ENCODE measurements around the gene DUSP8.
A peak's percentile ranks its signal among the peaks of the same experiment; 100 is the strongest.
"Not testable (repeated sequence)": the region's sequence is repeated elsewhere in the genome, so short reads cannot be mapped to it uniquely, and the experiment has no call there.

Gene DUSP8

GRCh38 chr11:1589191-1589963 is 17.3 kb upstream of the DUSP8 start:
- not testable (repeated sequence) for DNase-seq

DNA sequence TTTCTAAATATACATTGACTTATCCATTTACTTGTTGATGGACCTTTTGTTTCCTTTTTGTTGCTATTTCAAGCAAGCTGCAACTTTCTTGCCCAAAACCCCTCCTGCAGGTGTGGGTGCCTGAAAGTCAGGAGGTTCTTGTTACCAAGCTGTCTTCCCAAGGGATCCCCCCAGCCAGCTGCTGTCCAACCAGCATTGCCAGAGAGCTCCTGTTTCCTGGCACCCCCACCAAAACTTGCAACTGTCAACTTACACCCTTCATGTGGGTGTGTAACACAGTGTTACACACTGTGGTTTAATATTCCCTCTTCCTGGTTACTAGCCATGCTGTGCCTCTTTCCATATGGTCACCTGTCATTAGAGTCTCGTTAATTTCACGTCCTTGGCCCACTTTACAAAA is 14.6 kb upstream of the DUSP8 start:
- no peak for DNase-seq

DNA sequence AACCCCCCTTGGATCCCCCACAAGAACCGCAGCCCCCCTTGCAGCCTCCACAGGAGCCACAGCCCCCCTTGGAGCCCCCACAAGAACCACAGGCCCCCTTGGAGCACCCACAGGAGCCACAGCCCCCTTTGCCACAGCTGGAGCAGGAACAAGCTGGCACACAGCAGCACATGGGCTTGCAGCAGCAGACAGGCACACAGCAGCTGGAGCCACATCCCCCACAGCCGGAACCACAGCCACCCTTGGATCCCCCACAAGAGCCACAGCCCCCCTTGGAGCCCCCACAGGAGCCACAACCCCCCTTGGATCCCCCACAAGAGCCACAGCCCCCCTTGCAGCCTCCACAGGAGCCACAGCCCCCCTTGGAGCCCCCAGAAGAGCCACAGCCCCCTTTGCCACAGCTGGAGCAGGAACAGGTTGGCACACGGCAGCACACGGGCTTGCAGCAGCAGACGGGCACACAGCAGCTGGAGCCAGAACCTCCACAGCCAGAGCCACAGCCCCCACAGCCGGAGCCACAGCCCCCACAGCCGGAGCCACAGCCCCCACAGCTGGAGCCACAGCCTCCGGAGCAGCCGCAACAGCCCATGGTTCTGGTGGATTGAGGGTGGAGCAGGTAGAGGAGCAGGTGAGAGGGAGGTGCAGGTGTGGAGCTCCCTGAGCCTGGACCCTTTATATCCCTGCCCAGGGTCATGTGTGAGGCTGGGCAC is 12.7 kb upstream of the DUSP8 start, which contains the start of gene KRTAP5-1:
TSS of gene KRTAP5-1 (minus strand) at position 623 of the 710 bp plus-strand sequence. CDS start at position 589, 34 bp downstream.
- not testable (repeated sequence) for DNase-seq

DNA sequence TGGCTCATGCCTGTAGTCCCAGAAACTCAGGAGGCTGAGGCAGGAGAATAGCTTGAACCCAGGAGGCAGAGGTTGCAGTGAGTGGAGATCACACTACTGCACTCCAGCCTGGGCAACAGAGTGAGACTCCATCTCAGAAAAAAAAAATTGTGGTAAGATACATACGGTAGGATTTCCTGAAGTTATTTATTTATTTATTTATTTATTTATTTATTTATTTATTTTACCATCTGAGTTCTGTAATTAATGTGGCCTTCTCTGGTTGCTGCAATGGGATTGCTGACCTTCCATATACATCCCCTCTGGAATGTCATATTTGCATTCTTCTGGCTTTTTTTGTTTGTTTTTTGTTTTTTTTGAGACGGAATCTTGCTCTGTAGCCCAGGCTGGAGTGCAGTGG is 10.8 kb upstream of the DUSP8 start:
- DNase-seq = not testable (repeated sequence)

DNA sequence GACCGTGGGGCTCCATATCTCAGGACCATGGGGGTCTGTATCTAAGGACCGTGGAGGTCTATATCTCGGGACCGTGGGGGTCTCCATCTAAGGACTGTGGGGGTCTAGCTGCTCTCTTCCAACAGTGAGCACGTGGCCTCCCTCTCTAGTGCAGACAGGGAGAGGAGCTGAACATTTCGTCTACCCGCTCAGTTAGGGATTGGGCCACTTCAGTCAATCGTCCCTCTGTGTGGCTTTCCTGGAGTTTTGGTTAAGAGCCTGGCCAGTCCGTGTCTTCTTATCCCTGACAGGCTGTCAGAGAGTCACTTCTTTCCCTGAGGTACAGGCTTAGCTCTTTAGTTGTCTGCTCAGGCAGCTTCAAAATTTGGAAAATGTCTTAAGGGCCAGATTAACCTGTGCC is 9.9 kb upstream of the DUSP8 start:
- DNase-seq = no peak

DNA sequence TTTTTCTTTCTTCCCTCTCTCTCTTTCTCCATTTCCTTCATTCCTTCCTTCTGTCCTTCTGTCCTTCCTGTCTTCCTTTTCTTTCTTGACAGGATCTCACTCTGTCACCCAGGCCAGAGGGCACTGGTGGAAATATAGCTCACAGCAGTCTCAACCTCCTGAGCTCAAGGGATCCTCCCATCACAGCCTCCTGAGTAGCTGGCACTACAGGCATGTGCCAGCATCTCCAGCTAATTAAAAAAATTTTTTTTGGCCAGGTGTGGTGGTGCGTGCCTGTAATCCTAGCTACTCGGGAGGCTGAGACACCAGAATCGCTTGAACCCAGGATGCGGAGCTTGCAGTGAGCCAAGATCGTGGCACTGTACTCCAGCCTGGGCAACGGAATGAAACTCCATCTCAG is 4.8 kb upstream of the DUSP8 start:
- DNase-seq = no peak

DNA sequence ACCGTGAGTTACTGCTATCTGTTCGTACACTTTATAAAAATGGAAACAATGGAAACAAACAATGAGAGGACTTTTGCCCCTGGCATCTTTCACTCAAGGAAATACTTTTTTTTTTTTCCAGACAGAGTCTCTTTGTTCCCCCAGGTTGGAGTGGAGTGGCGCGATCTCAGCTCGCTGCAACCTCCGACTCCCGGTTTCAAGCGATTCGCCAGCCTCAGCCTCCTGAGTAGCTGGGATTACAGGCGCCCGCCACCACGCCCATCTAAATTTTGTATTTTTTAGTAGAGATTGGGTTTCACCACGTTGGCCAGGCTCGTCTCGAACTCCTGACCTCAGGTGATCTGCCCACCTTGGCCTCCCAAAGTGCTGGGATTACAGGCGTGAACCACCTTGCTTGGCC is 3.7 kb upstream of the DUSP8 start:
- DNase-seq = not testable (repeated sequence)

GRCh38 chr11:1574933-1575242 is 2.8 kb upstream of the DUSP8 start:
- no peak for DNase-seq

DNA sequence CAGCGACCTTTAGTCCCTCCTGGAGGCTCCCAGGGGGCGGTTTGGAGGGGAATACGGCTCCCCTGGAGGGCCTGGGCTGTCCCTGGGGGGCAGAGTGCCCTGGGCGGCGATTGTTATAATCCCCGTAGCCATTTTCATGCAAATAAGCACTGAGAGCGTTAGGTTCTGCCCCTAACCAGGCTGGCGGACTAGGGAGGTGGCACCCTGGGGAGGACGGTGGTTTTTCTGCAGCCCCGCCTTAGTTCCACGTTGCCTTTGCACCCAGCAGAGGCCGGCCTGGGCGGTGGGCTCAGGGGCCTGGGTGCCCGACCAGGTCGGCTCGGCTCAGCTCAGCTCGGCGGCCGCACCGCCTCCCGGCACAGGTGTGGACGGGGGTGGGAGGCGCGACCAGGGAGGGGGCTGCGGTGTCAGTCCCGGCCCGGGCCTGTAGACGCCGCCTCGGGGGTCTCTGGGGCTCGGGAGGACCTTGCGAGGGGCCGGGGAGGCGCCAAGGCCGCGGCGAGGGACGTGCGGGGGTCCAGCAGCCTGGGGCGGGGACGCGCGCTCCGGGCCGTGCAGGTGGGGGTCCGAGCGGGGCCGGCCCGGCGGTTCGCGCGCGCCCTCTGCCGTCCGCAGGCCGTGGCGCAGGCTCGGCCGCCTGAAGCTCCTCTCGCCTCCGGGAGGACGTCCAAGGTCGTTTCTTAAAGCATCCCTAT is 2.3 kb upstream of the DUSP8 start:
- peak; percentile 60 for DNase-seq

- no peak for DNase-seq
These were observed 1.8 kb upstream of the DUSP8 start for GRCh38 chr11:1573903-1574237.

GRCh38 chr11:1573077-1573902 is 1.2 kb upstream of the DUSP8 start:
- no peak for DNase-seq

- DNase-seq = no peak
These were observed 293 bp downstream of the DUSP8 start for GRCh38 chr11:1571760-1572196.

DNA sequence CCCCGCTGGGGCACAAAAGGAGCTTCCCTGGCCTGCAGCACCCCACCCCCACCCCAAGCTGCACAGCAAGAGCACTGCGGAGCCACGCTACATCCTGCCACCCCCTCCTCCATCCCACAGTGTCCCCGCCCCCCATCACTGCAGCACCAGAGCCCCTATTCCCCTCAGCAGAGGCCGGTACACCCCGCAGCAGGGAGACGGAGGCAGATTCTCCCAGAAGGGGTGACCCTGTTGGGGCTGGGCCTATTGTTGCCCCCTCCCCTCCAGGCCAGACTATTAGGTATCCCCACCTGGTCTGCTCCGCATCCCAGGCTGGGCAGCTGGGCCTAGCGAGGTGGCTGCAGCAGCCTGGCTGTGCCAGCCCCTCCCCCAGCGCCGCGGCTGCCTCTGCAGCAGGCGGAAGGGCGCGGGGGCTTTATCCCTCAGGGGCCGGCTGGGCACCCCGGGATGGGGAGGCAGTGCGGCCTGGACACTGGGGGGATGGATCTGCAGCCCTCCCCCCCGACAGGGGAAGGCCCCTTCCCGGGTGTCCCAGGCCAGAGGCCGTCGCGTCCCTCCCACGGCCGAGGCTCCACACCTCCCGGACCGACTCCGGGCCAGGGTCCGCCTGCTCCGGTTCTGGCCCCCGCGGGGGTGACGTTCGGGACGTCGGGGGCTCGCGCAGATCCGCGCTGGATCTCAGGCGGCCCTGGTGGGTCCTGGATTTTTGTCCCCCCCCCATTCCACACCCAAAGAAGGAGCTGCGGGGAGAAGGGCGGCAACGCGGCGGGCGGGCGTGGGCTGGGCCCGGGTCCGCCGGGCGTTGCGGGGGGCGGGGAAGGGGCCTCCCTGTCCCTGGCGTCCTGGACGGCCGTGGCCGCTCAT is 943 bp downstream of the DUSP8 start:
- DNase-seq = peak; percentile 49

- no peak for DNase-seq
These were observed 1.6 kb downstream of the DUSP8 start for GRCh38 chr11:1570531-1570895.

DNA sequence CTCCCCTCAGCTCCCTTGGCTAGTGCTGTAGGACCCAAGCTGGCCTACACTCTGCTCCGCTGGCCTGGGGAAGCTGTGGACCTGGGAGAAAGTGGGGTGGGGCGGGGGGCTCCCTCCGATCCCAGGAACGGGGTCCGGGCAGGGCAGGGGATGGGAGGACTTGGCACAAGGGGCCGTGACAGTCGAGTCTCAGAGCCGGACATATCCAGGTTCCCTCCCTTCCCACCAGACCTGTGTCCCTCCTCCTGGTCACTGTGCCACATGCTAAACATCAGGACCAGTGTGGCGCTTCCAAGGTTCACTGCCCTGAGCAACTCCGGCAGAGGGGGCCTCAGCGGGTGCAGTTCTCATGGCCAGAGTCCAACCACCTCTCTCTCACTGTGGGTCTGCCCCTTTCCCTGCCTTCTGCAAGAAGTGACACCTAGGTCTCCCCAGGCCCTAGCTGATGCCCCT is 2.0 kb downstream of the DUSP8 start:
- DNase-seq = no peak

DNA sequence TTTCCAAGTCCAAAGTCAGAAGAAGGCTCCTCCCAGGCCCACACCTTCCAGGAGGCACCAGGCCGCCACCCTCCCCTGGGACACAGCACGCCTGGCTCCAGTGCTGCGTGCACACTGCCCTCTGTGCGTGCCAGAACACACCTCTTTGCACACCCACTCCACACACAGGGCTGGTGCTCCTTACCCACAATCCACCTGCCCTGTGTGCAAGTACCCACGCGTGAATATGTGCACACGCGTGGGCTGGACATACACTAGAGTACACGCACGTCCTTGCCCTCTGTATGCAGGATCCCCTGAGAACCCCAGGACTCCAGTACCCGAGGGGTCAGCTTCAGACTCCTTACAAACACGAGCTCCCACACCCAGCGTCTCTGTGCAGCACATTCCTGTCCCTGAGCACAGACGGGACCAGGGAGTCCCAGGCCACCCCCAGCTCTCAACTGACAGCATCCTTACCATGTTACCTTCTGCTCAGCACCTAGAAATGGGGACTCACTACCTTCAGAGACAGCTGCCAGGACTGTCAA is 2.8 kb downstream of the DUSP8 start:
- DNase-seq = no peak

DNA sequence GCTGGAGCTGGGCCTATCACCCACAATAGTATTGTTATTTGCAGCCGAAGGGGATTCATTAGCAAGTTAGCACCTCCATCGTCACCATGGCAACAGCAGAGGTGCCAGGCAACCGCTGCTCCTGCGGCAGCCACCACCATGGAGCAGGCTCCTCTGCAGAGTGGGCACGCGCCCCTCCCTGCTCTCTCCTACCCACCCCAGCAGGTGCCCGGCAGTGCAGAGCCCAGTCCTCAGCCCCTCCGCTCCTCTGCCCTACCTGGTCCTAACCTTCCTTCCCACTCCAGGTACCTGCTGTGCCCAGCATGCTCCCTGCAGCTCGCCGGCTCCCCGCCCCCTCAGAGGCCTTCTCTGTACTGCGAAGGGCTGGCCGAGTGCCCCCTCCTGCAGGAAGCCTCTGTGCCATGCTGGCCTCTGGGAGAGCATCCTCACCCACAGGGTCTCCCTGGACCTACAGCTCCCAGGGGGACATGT is 3.6 kb downstream of the DUSP8 start:
- DNase-seq = peak; percentile 15

- DNase-seq = peak; percentile 16
These were observed 4.4 kb downstream of the DUSP8 start for GRCh38 chr11:1567721-1568100.

DNA sequence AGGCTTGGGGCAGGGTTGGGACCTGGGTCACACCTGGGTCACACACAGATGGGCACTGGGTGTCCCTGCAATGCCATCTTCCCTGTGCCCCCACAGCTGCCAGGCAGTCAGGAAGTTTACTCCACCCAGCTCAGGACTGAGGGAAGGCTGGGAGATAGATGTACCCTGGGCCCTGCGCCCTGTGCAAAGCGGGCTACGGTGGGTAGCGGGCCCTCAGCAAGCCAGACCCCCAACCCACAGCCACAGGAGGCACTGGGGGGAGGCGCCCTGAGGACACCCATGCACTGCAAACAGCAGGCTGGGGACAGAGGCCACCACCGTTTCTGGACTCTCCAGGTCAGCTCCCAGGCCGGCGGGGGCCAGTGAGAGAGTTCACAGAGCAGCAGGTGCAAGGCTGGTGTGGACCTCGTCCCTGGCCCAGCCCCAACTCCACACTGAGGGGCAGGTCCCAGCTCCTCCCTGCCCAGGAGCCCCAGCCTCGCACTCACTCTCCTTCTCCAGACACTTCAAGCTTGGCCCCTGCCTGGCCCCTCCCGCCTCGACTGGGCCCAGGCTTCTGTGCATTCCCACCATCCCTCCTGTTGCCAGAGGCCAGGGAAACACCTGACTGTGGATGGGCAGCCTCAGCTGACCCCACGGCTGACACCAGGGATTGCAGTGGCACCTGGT is 4.9 kb downstream of the DUSP8 start:
- peak; percentile 14 for DNase-seq

DNA sequence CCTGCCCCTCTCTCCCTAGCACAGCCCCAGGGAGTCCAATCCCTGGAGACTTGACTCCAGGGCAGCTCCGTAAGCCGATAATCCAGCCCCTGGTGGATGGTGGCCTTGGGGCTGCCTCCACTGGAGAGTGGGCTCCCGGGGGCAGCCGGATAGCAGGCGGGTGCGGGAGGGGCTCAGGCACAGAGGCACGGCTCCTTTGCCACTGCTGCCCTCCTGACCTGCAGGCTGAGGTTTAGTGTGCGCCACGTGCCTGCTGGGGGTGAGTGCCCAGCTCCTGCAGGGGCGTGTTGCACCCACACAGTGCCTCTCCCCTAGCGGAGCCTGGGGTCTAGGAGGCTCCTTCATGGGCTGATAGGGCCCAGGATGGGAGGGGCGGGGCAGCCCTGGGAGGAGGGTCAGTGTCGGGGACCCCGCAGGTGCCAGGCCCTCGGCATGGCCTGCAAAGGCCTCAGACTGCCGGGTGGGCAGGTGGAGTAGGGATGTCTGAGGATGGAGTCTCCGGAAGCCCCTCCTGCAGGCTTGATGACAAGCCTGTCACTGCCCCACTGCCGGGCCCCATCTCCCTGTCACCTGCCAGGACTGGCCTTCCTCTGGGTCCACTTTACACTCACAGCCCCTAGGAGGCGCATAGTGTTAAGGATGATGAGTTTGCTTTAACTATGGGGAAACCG is 5.6 kb downstream of the DUSP8 start:
- no peak for DNase-seq

DNA sequence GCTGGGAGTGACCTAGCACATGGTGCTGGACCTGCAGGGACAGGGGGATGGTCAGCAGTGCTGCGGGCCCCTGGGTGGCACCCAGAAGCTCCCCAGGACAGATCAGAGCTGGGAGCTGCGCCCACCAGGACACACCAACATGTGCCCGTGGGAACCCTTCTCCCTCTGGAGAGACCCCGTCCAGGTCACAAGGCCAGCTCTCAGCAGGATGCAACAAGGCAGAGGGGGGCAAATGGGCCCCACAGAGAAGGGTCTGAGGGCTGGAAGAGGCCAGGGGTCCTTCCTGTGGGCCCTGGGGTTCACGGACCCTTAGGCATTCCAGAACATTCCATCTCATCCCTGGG is 6.2 kb downstream of the DUSP8 start:
- DNase-seq = no peak

Measured in right hindlimb (tissue), 1 donor.